Tibial nerve (tissue), 3 donors: Measurements from ENCODE around the gene NUDCD2.

Experiments used
- CTCF ChIP-seq, 5 experiments: fragments of 200-600 bp in 3 of 5; fragments of 450-650 bp in 2 of 5; sonication (generic) in 3 of 5; IDR thresholded peaks; one replicate each; pipeline ENCODE4 v1.5.1; 2016 to 2019; ENCODE audit warnings: antibody characterized with exemption in 5 of 5, mild to moderate bottlenecking in 3 of 5, moderate library complexity in 2 of 5
- POLR2A ChIP-seq, 2 donors: fragments of 450-650 bp; IDR thresholded peaks; one replicate each; pipeline ENCODE4 v1.6.1; 2017; ENCODE audit warnings: antibody characterized with exemption in 2 of 2, mild to moderate bottlenecking in 2 of 2, moderate library complexity in 2 of 2

GRCh38 chr5:163503106-163504078 lies 43.5 kb upstream of the NUDCD2 start:
- TF ChIP-seq CTCF (IDR thresholded peaks at IDR 0.05) = peak in 2 of 5 experiments; percentile 25 to 31
- TF ChIP-seq POLR2A (IDR thresholded peaks at IDR 0.05) = peak in 1 of 2 donors; percentile 33
